Measurements from ENCODE around the gene NOL7. TPM values are rescaled to one million over a fixed set of nuclear protein-coding genes. Genes with fewer than 3 reads are reported as not detected.
A peak's percentile ranks its signal among the peaks of the same experiment; 100 is the strongest.

Gene NOL7
- total and polyA plus RNA-seq, 2 of the 13 experiments (the other 11 are each of a cell fraction or from before 2014, with no cell fraction given) = 37.8 to 186 TPM

DNA sequence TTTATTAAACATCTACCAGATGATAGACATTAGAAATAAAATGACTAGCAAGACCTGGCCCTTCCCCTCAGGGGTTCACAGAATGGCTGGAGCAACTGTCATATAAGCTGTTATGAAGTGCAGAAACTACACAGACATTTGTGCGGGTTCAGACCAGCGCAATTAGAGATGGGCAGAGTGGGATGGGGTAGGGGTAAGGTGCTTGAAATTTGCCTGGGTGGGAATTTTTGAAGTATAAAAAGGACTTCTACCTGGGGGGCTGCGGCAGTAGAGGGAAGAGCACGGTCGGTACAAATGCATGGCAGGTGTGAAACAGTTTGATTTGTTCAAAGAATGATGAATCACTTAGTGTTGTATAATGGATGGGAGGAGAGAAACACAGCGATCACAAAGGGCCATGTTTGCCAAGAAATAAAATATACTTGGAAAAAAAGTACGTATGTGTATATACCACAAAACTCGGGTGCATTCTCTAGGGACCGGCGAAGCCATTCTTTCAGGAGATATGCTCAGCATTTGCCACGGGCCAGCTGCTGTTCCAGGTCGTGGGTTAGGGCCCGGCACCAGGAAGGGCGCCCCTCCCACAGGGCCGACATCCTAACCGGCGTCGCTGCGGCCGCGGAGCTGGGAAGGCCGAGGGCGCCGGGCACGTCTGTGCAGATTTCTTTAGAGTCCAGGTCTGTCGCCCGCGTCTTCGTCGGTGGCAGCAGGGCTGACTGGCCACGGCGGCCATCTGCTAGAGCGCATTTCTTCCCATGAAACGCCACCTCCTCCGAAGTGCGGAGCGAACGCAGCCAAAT is 809 bp upstream of the NOL7 start (continued):
- TF ChIP-seq HOXA5 (CRISPR knock-in tag; IDR thresholded peaks at IDR 0.05) (no peak), ZUFSP (CRISPR knock-in tag; IDR thresholded peaks at IDR 0.05; ENCODE audit: borderline replicate concordance) (no peak), GZF1 (CRISPR knock-in tag; IDR thresholded peaks at IDR 0.05) (no peak), MLX (CRISPR knock-in tag; IDR thresholded peaks at IDR 0.05) (no peak), ZNF775 (CRISPR knock-in tag; IDR thresholded peaks at IDR 0.05; ENCODE audit: borderline replicate concordance) (no peak), SNAPC5 (CRISPR knock-in tag; IDR thresholded peaks at IDR 0.05; ENCODE audit: borderline replicate concordance) (no peak), ZNF10 (CRISPR knock-in tag; IDR thresholded peaks at IDR 0.05; ENCODE audit: borderline replicate concordance, low read depth) (no peak), ZNF432 (CRISPR knock-in tag; IDR thresholded peaks at IDR 0.05; ENCODE audit: borderline replicate concordance) (no peak; the same call in 1 of the 2 replicates), TFDP1 (CRISPR knock-in tag; IDR thresholded peaks at IDR 0.05; ENCODE audit: borderline replicate concordance) (no peak), ZBTB8A (CRISPR knock-in tag; IDR thresholded peaks at IDR 0.05; ENCODE audit: borderline replicate concordance, low read depth) (no peak), ZNF138 (CRISPR knock-in tag; IDR thresholded peaks at IDR 0.05; ENCODE audit: low read depth) (0 out of 2 replicates have a peak, but pooled peaks have one; percentile 90), NR2F1 (CRISPR knock-in tag; IDR thresholded peaks at IDR 0.05) (no peak), TBX3 (IDR thresholded peaks at IDR 0.05; ENCODE audit: borderline replicate concordance) (no peak), HNRNPK (IDR thresholded peaks at IDR 0.05; ENCODE audit: low read depth, low read length, poor library complexity, severe bottlenecking) (no peak), HMGA1 (CRISPR knock-in tag; conservative IDR thresholded peaks at IDR 0.05) (no peak), DBP (CRISPR knock-in tag; IDR thresholded peaks at IDR 0.05; ENCODE audit: not compliant biosample characterization) (no peak), ZNF333 (CRISPR knock-in tag; IDR thresholded peaks at IDR 0.05; ENCODE audit: borderline replicate concordance) (0 out of 2 replicates have a peak, but pooled peaks have one; percentile 2), MEIS2 (CRISPR knock-in tag; IDR thresholded peaks at IDR 0.05) (peak; percentile 67; the same call in 1 of the 2 replicates), FIP1L1 (IDR thresholded peaks at IDR 0.05; ENCODE audit: borderline replicate concordance, insufficient read depth, low read depth, low read length) (no peak), ZNF547 (CRISPR knock-in tag; IDR thresholded peaks at IDR 0.05) (no peak), HDAC6 (IDR thresholded peaks at IDR 0.05; ENCODE audit: low read depth, low read length) (no peak)
- TF ChIP-seq, protein P1, sequence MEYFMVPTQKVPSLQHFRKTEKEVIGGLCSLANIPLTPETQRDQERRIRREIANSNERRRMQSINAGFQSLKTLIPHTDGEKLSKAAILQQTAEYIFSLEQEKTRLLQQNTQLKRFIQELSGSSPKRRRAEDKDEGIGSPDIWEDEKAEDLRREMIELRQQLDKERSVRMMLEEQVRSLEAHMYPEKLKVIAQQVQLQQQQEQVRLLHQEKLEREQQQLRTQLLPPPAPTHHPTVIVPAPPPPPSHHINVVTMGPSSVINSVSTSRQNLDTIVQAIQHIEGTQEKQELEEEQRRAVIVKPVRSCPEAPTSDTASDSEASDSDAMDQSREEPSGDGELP (IDR thresholded peaks at IDR 0.05; ENCODE audit: borderline replicate concordance, low read depth) = peak; percentile 9; the same call in 1 of the 2 replicates
